ENCODE measurements around the gene CCDC174.
A peak's percentile ranks its signal among the peaks of the same experiment; 100 is the strongest.

DNA sequence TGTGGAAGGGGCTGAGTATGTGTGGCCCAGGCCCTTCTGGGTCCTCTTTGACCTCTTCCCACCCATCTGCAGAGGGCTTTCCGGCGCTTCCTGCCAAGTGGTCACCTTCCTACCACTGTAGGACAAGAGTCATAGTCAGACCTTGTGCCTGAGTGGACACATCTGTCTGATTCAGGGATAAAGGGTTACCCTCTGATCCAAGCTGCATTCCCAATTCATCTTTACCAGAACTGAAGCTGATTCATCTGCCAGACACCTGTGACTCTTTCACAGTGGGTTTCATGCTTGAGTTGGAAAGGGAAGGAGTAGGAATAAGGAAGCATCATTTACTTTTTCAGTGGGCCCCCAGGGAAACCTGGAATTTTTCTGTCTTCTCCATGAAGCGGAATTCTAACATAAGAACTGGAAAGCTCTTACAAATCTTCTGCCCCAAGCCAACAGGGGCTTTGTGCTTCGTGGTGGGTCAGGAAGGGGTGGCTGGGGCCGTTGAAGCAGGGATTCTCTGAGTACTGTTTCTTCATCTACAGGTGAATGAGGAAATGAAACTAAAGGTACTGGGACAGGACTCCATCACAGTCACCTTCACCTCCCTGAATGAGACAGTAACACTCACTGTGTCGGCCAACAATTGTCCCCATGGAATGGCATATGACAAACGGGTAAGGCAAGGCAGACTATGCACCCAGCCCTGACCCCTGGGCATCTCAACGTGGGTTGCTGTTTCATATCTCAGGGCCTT is 69.7 kb downstream of the CCDC174 start:
- no peak for TF ChIP-seq POLR2AphosphoS5 (IDR thresholded peaks at IDR 0.05; ENCODE audit: low read depth, low read length)
- no peak for TF ChIP-seq TAF1 (IDR thresholded peaks at IDR 0.05; ENCODE audit: low read depth, low read length)
- peak; percentile 93 for TF ChIP-seq SPI1 (IDR thresholded peaks at IDR 0.05; ENCODE audit: low read depth, low read length)
- TF ChIP-seq POLR2A (IDR thresholded peaks at IDR 0.05; ENCODE audit: low read depth, low read length), result no peak
- TF ChIP-seq POU2F2 (IDR thresholded peaks at IDR 0.05; ENCODE audit: low read depth, low read length), result no peak
- TF ChIP-seq PAX5 (IDR thresholded peaks at IDR 0.05; ENCODE audit: insufficient read depth, low read length, severe bottlenecking), result no peak

All from GM12891 (cell line).